PC-9 (cell line): Measurements from ENCODE around the gene RMND5A.

Experiments used
- CTCF ChIP-seq: fragments of 200-600 bp; sonication (generic); conservative IDR thresholded peaks from 2 replicates; pipeline ENCODE4 v1.6.1; 2017; ENCODE audit warnings: mixed run types, antibody characterized with exemption, mild to moderate bottlenecking, moderate library complexity
- EZH2 ChIP-seq: fragments of 200-600 bp; sonication (generic); IDR thresholded peaks from 2 replicates; pipeline ENCODE4 v1.8.0; 2017; ENCODE audit warnings: antibody characterized with exemption, low read depth

GRCh38 chr2:86778957-86779356 lies 58.9 kb downstream of the RMND5A start:
- TF ChIP-seq CTCF, result no peak
- TF ChIP-seq EZH2, result no peak
